GM12891 (cell line): Measurements from ENCODE around the gene CATSPERD.

Source experiments
- PAX5 ChIP-seq: IDR thresholded peaks from 2 replicates; pipeline ENCODE4 v1.6.1; 2011; ENCODE audit warnings: low read length, moderate library complexity, mild to moderate bottlenecking; ENCODE audit not compliant: insufficient read depth, severe bottlenecking
- POLR2A ChIP-seq: IDR thresholded peaks from 2 replicates; pipeline ENCODE4 v1.6.1; 2011; ENCODE audit warnings: low read depth, low read length, control low read depth
- POLR2AphosphoS5 ChIP-seq: IDR thresholded peaks from 2 replicates; pipeline ENCODE4 v1.6.1; 2011; ENCODE audit warnings: low read depth, low read length, control low read depth
- POU2F2 ChIP-seq: IDR thresholded peaks from 2 replicates; pipeline ENCODE4 v1.6.1; 2011; ENCODE audit warnings: low read depth, mild to moderate bottlenecking, control low read depth, low read length, moderate library complexity
- SPI1 ChIP-seq: IDR thresholded peaks from 2 replicates; pipeline ENCODE4 v1.6.1; 2011; ENCODE audit warnings: low read depth, low read length, control low read depth
- TAF1 ChIP-seq: IDR thresholded peaks from 2 replicates; pipeline ENCODE4 v1.6.1; 2011; ENCODE audit warnings: low read depth, low read length, control low read depth

DNA sequence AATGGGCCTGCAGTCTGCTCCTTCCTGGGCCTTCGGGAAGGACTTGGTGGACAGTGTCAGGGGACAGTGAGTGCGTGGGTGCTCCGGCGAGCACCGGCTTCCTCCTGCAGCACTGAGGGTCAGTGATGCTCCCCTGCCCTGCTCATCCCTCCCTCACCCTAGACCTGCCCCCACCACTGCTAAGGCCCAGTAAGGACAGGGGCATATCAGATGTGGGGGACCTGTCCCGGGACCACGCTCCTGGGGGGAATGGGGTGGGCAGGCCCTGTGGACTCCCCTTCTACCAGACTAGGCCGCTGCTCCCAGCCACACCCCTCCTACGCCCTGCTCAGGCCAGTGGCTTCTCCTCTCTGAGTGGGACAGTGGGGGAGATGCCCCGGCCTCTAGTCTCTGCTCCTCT lies 43.3 kb upstream of the CATSPERD start:
- no peak for TF ChIP-seq POLR2AphosphoS5
- no peak for TF ChIP-seq POLR2A
- no peak for TF ChIP-seq TAF1
- no peak for TF ChIP-seq SPI1
- no peak for TF ChIP-seq POU2F2
- no peak for TF ChIP-seq PAX5
